Activated effector memory CD4-positive, alpha-beta T cell treated with Interleukin-2 at 50 U/mL for 16 hours (primary cell): Measurements from ENCODE around the gene KSR2.

Experiments used
- DNase-seq: peaks from one replicate; pipeline ENCODE4 v3.0.0-alpha.2; 2020

Gene KSR2

GRCh38 chr12:117517219-117517739 is 451.5 kb downstream of the KSR2 start:
- DNase-seq: no peak

DNA sequence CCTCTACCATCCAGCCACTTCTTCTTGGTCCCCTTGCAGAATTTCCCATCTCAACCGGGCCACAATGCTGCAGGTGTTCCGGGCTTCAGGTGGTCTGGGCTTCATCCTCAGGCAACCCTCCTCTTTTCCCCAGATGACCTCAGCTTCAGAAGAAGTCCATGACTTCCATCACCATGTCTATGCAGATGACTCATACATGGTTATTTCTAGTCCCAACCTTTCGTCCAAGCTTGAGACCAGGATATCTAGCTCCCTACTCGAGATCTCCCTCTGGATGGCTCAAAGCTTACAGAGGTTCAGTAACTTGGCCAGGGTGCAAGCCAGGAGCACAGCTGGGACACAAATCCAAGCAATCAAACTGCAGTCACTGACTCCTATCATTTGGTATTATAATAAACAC is 452.8 kb downstream of the KSR2 start:
- DNase-seq: no peak

- no peak for DNase-seq
Measured at GRCh38 chr12:117514016-117514415, 454.8 kb downstream of the KSR2 start.

DNA sequence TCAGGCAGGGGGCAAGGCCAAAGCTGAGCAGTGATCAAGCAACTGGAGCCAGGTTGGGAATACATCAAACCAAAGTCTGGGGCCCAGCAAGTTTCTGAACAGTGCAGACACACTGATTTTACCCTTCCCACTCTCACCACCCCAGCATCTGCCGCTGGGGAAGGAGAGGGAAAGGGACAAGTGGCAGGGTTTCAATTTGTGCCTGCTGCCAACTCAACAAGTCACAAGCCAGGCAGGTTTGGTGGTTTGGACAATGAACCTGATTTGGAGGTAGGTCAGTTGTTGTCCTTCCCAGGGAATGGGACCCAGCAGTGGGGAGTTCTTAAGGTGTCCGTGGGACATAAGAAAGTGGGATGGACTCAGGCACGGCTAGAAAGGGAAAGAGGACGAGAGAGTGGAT is 455.4 kb downstream of the KSR2 start:
- DNase-seq: no peak

GRCh38 chr12:117508468-117508867 is 460.3 kb downstream of the KSR2 start:
- no peak for DNase-seq

DNA sequence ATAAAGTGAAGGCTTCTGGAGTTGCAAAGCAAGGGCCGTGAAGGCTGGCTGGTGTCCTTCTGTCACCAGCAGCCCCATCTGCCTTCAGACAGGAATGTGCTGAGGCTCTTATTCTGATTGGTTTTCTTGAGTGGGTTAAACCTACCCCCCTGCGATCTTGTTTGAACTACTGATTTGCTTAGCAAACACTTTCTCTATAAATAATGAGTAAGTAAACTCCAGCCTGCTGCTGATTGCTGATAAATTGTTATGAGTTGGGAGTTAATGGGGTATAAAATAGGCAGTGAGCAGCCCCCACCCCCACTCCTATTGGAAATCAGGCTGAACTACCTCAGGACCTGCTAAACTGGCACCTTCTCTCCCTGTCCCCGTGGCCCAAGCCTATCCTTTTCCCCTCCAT is 461.2 kb downstream of the KSR2 start:
- DNase-seq: no peak

DNA sequence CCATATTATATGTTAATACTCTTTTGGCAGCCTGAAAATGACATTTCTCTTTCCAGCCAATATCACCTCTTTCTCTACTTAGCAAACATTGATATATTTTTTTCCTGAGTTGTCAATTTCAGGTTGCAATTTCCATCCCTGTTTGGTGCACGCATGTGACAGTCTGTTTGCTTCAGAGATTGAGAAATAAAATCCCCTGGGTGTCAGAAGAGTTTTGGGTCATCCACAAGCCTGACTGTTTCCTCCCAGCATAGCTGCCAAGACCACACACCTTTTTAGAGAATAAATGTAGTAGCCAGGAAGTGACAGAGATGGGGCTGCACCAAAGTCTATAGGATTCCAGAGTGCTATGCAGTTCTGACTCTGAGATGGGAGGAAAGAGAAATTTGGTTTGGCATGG is 462.5 kb downstream of the KSR2 start:
- DNase-seq: no peak

DNA sequence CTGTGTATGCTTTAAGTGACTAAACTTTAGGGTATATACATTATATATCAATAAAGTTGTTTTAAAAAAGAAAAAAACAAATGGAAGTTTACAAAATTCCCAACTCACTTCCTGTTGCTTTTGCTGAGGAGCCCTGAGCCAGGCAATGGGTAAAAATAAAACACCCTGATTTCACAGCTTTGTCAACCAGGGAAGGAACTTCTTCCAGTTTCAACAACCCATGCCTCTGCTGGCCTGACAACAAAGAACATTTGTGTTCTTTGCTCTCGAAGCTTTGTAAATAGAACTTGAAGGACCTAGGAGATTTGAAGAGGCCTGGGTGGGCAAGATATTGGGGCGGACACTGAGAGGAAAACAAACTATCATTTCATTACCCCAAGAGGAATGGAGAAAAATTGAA is 466.2 kb downstream of the KSR2 start:
- DNase-seq: no peak

GRCh38 chr12:117502233-117502632 is 466.6 kb downstream of the KSR2 start:
- DNase-seq: no peak

- no peak for DNase-seq
Measured at GRCh38 chr12:117501076-117501869, 467.5 kb downstream of the KSR2 start.

- no peak for DNase-seq
Measured at GRCh38 chr12:117499759-117500485, 468.9 kb downstream of the KSR2 start.

GRCh38 chr12:117498880-117499279 is 469.9 kb downstream of the KSR2 start:
- no peak for DNase-seq

GRCh38 chr12:117498256-117498655 is 470.5 kb downstream of the KSR2 start:
- no peak for DNase-seq

DNA sequence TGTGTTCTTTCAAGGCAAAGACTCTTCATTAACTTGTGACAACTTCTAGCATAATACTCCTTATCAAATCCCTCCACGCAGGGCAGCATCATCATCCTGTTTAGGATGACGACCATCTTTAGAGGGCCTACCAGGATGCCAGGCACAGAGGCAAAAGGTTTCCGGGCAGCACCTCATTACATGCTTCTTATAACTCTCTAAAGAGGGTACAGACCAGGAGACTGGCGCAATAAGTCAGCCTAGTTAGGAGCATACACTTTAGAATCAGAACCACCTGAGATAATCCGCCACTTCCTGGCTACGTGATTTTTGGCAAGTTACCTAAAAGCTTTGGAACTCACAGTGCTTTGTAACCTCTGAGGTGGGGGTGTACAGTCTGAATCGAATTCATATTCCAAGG is 471.4 kb downstream of the KSR2 start:
- DNase-seq: no peak

DNA sequence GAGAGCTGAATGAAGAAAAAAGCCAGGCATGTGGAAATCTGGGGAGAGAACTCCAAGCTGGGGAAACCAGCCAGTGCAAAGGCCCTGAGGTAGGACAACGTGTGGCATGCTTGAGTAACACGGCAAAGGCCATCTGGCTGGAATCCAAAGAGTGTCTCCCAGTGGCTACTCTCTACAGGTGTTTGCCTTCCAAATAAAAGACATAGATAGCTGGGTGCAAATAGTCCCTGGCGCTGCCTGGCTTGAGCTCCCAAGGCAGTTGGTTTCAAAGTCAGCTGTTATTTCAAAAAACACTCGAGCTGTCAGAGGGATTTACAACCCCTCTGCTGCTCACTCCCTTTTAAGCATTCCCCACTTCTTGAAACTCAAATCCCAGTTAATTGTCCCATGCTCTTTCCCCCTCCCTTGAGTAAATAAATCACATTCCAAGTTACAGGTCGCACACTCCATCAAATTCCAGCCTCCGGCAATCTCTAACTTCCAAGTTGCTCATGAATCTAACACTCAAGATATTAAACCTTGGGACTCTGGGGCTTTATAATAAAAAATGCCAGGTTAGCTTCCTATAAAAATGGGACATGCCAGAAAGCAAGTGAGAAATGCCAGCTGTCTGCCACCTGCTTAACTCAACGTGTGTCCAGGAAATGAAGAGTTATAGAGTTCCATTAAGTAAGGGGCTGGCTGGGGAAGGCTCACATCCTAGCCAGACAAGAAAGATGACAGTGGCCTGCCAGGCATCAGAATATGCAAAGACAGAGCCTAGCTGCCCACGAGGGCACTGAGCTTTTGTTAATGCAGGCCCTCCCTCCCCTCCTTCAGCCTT is 473.7 kb downstream of the KSR2 start:
- DNase-seq: no peak

DNA sequence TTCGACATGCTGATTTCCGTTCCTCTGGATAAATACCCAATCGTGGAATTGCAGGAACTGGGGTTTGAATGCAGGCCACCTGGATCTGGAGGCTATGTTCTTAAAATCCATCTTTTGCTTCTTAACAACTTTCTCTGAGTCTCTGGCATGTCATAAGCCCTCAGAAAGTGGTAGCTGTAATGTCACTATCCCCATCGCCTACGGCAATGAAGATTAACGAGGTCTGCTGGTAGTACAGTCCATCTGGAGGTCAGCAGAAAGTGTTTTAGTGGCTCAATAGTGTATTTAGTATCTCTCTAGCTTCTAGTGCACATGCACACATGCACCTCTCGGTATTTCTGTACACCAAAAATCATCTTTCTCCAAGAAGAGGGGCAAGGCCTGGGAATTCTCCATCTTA is 477.1 kb downstream of the KSR2 start:
- DNase-seq: no peak

DNA sequence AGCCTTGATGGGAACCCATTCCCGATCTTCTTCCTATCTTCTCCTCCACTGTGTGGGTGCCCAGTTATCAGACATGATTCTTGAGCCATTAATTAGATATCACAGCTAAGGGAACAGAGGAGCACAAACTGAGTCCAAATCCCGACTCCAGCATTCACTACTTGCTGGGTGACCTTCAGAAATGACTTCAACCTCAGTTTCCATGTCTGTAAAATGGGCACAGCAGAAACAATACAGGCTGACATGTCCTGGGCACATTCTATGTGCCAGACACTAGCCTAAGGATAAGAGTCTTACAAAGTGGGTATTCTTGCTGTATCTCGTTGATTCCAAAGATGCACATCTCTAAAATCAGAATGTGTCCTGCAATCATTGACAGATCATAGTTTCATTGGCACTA is 478.7 kb downstream of the KSR2 start:
- DNase-seq: no peak

DNA sequence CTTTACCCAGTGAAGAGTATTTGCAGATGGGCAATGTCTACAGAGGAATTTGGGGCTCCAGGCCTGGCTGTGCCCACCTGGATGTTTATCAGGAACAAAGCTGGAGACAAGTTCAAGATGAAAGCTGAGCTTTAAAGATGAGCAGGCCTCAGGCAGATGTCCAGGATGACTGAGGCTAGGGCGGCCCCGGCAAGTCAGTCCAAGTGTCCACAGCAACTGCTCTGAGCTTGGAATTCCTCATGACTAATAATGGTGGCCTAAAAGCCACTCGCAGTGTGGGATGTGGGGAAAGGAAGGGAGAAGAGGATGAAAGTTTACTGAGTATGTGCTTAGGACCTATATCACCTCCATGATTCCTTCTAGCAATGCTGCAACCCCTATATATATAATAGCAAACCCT is 479.1 kb downstream of the KSR2 start:
- DNase-seq: no peak

- no peak for DNase-seq
Measured at GRCh38 chr12:117486840-117487659, 481.7 kb downstream of the KSR2 start.

- DNase-seq: no peak
Measured at GRCh38 chr12:117485984-117486839, 482.6 kb downstream of the KSR2 start.

DNA sequence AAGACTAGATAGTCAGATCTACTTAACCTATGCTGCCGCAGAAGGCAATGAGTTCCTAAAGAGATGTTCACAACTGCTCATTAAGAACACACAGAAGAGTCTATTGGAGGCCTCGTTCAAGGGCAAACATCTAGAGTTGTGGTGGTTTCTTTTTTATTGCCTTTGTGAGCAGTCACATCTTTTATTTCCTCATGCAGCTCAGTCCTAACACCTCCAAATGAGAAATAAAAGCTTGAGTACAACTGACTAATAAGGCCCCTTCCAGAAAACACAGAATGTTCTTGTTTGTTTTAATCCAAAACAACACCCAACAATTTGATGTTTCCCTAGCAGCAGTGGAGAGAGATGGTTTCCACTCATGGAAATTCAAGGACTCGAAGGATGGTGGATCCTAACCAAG is 483.9 kb downstream of the KSR2 start:
- DNase-seq: no peak

DNA sequence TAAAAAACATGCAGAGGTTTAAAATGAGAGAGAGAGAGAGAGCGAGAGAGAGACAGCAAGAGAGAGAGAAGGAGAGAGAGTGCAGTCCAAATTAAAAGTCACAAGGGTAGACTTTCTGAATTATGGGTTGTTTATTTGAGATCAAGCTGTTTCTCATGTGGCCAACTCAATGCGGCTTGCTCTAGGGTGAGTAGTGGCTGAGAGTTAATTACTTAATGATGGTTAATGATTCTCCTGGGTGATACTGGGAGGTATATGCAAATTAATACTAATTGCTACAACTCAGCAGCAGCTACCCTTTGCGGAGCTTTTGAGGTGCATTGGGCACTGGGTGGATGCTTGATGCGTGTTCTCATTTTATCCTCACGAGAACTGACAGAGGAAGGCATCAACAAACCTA is 485.3 kb downstream of the KSR2 start:
- no peak for DNase-seq
